Adipose tissue (tissue), 3 donors: ENCODE data around the gene ZIC2. TPM values are rescaled to one million over a fixed set of nuclear protein-coding genes. Genes with fewer than 3 reads are reported as not detected.
"Not testable (repeated sequence)": the region's sequence is repeated elsewhere in the genome, so short reads cannot be mapped to it uniquely, and the experiment has no call there.

Source experiments
- H3K27ac ChIP-seq: one replicate; pipeline ENCODE4 v1.5.1; 2013; ENCODE audit warnings: low read depth, low read length
- WGBS, 3 donors: extraction: QIAGEN DNeasy Blood & Tissue Kit; methylation state at CpG; one replicate each; pipeline ENCODE4 v1.1.7; 2013; 5-methylcytosine and 5-hydroxymethylcytosine counted together
- polyA plus RNA-seq, 3 donors: library from polyadenylated mRNA; stranded (reverse); fragments of 200-250 nt; gene quantifications; one replicate each; pipeline ENCODE4 v1.2.3, GENCODE V29; 2013
- donor health status: healthy with polysubstance abuse.
- donor health status: Bipolar disorder and iron deficiency.
- donor health status: healthy.

Gene ZIC2
- under 1 TPM in 1 of 3 donors, not detected in 2; 0.11 TPM for polyA plus RNA-seq

GRCh38 chr13:99981735-99982035, at the start of gene ZIC2:
TSS of gene ZIC2 (plus strand) at chr13:99981784. CDS start at chr13:99982065, 281 bp downstream.
- no peak within 1 kb of the TSS for H3K27ac ChIP-seq
- WGBS, 3 donors, result 1 to 3% methylated on average over 19 to 40 of the region's 41 CpGs; no CpG with 5 or more reads in 1 of the 3 donors

GRCh38 chr13:99932912-99933311, 48.7 kb upstream of the ZIC2 start:
- H3K27ac ChIP-seq, result no peak overlapping the region
- 72 to 85% (median 79%) methylated on average over 5 of the region's 5 CpGs for WGBS, 3 donors

- 66 to 87% (median 81%) methylated on average over 2 of the region's 2 CpGs for WGBS, 3 donors
- H3K27ac ChIP-seq, result no peak overlapping the region
These were observed 45.8 kb upstream of the ZIC2 start for GRCh38 chr13:99935772-99936171.

GRCh38 chr13:99938635-99939034, 42.9 kb upstream of the ZIC2 start:
- H3K27ac ChIP-seq, result no peak overlapping the region
- WGBS, 3 donors, result 59 to 73% (median 68%) methylated on average over 7 of the region's 7 CpGs

- WGBS, 3 donors, result 31 to 77% (median 72%) methylated on average over 7 of the region's 7 CpGs
- no peak overlapping the region for H3K27ac ChIP-seq
These were observed 40.5 kb upstream of the ZIC2 start for GRCh38 chr13:99941086-99941485.

GRCh38 chr13:99941911-99942310, 39.7 kb upstream of the ZIC2 start:
- WGBS, 3 donors, result 83 to 90% (median 85%) methylated on average over 4 of the region's 4 CpGs
- H3K27ac ChIP-seq, result no peak overlapping the region

GRCh38 chr13:99944102-99944501, 37.5 kb upstream of the ZIC2 start:
- H3K27ac ChIP-seq, result no peak overlapping the region
- WGBS, 3 donors, result 76 to 83% (median 79%) methylated on average over 7 of the region's 7 CpGs

- WGBS, 3 donors, result 89 to 90% (median 89%) methylated on average over 6 of the region's 6 CpGs
- no peak overlapping the region for H3K27ac ChIP-seq
These were observed 37.0 kb upstream of the ZIC2 start for GRCh38 chr13:99944606-99945005.

- not testable (repeated sequence) for H3K27ac ChIP-seq
- 92 to 98% (median 98%) methylated on average over 2 of the region's 2 CpGs for whole genome bisulfite sequencing, 3 donors
These were observed 36.1 kb upstream of the ZIC2 start for GRCh38 chr13:99945515-99945914.

- no peak overlapping the region for H3K27ac ChIP-seq
- 76 to 91% (median 81%) methylated on average over 2 of the region's 2 CpGs for WGBS, 3 donors
These were observed 33.9 kb upstream of the ZIC2 start for GRCh38 chr13:99947666-99948065.

GRCh38 chr13:99948411-99948810, 33.2 kb upstream of the ZIC2 start:
- no peak overlapping the region for H3K27ac ChIP-seq
- 74 to 77% (median 74%) methylated on average over 4 of the region's 4 CpGs for WGBS, 3 donors

GRCh38 chr13:99948907-99949678, 32.5 kb upstream of the ZIC2 start:
- 69 to 72% (median 71%) methylated on average over 10 of the region's 10 CpGs for WGBS, 3 donors
- no peak overlapping the region for H3K27ac ChIP-seq

- no peak overlapping the region for H3K27ac ChIP-seq
These were observed 31.7 kb upstream of the ZIC2 start for GRCh38 chr13:99949679-99950413.

GRCh38 chr13:99951666-99952065, 29.9 kb upstream of the ZIC2 start:
- not testable (repeated sequence) for H3K27ac ChIP-seq
- 91 to 100% (median 96%) methylated on average over 1 of the region's 1 CpG for WGBS, 3 donors

More at GRCh38 chr13:99949679-99950413, 31.7 kb upstream of the ZIC2 start:
- WGBS, 3 donors, result 47 to 74% (median 51%) methylated on average over 8 of the region's 8 CpGs

GRCh38 chr13:99953138-99953755, 28.3 kb upstream of the ZIC2 start:
- no peak overlapping the region for H3K27ac ChIP-seq
- WGBS, 3 donors, result 61 to 78% (median 69%) methylated on average over 14 of the region's 14 CpGs

- H3K27ac ChIP-seq, result no peak overlapping the region
- 47 to 54% (median 50%) methylated on average over 18 to 21 of the region's 21 CpGs for WGBS, 3 donors
These were observed 26.4 kb upstream of the ZIC2 start for GRCh38 chr13:99955107-99955746.

GRCh38 chr13:99955747-99956472, 25.7 kb upstream of the ZIC2 start:
- 3 to 5% (median 3%) methylated on average over 56 to 57 of the region's 57 CpGs for WGBS, 3 donors
- H3K27ac ChIP-seq, result no peak overlapping the region
